GM18498 (cell line): ENCODE measurements around the gene THSD4.

Source experiments
- ATAC-seq: cut with Tn5 transposase; IDR thresholded peaks from one replicate; pipeline ENCODE4 v1.9.1; 2021; ENCODE audit warnings: mild to moderate bottlenecking, moderate library complexity; ENCODE audit not compliant: unreplicated experiment

Gene THSD4

DNA sequence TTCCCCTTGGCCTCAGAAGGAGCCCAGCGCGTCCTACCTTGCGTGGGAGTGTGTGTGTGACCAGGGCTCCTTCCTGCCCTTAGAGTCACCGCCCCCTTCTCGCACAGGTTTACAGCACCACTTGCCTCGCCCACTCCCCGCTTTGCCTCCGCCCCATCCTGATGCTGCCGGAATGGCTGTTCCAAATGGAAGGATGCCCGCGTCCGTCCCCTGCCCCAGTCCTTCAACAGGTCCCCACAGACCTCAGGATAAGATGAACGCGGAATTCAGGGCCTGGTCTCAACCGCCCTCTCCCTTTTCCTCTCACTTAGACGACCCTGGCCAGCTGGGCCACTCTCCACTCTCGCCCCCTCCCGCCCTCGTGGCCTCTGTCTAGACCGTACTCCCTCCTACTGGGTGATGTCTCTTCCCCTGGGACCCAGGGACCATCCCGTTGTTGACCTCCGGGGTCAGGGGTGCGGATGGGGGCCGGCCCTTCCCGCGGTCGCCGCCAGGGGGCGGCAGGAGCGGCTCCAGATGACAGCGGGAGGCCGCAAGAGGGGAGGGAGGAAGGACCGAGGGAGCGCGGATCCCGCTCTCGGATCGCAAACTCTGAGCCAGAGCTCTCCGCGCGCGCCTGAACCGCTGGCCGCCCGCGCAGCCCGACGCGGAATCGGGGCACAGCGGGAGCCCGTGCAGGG lies at the start of gene THSD4:
Gene THSD4 (plus strand): TSS at position 585 of the 680 bp plus-strand sequence.
- peak; percentile 84 for ATAC-seq

- no peak for ATAC-seq
Measured at GRCh38 chr15:71066983-71067382, 48.3 kb upstream of the THSD4 start.

DNA sequence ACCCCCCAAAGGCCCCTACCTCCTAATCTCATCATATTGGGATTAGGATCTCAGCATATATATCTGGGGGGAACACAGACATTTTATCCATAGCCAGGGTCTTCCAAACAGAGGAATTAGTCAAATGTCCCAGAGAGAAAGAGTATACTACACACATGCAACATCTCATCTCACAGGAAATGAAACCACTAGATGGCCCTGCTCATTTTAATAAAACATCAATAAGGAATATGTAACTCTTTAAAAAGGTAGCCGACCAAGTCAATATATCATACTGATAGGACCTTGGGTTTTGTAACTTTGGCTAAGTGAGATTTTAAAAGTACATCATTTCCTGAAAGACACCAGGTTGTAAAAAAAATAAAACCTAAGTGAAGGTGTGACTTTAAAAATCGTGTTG lies 45.6 kb upstream of the THSD4 start:
- ATAC-seq = no peak

DNA sequence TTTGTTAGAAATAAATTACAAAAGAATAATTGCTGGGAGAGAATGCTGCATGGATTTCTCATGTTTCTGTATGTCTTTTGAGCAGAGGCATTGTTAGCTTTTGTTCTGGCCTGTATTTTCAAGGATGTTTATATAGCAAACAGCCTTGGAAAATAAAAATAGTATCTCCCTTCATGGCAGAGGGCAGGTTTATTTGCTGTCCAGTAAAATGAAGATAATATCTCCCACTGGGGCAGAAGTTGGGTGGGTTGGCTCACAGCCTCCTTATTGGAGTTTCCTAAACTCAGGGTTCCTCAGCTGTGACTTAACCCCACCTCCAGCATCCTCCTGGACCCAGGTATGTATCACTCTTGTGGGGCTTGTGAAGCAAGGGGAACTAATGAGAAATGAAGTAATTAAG lies 43.7 kb upstream of the THSD4 start:
- no peak for ATAC-seq

DNA sequence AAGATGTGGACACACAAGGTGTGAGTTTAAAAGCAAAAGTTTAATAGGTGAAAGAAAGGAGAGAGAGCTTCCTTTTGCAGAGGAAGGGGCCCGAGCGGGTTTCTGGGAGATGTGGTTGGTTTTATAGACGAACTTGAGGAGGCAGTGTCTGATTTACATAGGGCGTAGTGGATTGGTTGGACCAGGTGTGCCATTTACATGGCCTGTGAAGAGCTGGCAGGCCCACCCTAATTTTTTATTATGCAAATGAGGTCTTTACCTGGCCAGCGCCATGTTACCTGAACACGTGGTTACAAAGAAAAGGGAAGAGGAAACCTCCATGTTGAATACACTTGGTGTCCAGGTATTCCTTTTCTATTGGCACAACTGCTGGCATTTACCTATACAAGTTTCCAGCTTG lies 42.8 kb upstream of the THSD4 start:
- no peak for ATAC-seq

DNA sequence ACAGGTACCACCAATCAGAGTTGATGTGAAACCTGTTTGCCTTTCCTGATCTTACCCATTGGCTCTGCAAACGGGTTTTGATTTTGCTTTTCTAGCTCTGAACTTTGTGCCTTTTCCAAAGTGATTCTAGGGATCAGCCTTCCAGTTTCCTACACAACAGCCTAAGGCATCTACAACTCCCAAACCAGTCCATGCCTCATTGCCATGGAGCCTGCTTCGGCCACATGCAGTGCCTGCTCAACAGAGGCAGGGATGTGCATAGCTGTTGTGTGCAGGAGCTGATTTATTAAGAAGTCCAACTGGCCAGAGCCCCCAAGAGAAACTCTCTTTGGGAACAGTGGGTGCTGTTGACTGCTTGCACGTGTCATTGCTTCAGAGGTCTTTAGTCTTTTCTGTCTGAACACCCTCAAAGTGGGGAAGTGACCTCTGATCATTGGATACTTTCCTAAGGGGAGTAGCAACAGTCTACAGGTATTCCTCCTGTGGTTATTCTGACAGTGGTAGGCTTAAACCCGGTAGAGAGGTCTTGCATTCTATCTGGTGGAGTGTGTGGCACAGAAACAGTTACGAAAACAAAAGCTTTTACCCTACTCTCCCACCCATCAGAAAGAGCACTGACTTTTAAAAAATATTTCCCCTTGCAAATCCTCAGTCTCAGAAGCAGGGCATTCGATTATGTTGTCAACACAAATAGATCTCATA lies 36.6 kb upstream of the THSD4 start:
- ATAC-seq = no peak

DNA sequence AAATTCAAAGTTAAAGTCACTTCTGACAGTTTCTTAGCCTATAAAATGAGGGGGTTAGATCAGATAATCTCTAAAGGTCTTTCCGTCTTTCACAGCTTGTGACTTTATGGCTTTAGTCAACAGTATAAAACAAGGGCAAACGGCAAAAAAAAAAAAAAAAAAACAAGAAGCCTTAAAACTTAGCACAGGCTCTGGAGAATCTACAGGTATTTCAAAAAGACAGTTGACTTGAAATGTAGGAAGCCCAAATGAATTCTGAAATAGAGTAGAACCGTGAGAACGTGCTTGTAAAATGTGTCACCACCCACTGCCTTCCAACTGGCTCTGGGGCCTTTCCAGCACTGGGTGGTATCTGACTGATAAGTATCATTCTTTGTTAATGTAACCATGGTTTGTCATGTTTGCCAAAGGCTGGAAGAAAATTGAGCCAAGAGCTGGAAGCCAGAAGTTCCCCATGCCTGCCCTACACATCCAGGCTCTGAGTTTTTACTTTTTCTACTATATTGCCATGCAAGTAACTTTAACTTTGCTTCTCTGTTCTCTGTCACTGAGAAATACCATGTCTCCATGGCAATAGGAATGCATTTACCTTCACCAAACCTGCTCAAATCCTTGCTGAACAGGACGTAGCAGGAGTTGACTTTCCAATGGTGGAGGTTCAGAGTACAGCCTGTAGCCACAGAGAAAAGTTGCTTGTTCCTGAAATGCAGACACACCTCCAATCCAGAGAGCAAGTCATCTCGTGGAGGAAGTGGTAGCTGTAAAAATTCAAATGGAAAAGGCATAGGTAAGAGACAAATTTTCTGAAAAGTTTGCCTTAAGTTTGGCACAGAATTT lies 35.8 kb upstream of the THSD4 start:
- no peak for ATAC-seq

DNA sequence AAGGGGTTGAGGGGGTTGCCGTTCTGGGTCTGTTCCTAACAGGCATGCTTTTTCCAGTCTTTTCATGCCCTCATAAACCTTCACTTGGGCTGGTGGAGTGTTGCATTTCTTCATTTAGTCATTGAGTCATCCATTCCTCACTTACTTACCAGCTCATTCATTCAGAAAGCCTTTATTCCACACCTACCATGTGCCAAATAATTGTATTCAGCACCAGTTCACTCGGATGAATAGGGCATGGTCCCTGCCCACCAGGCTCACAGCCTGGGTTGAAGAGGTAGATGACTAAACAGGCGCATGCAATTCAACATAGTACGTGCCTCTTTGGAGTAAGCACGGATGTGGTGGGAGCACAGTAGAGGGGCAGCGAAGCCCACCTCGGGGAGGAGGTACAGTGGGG lies 35.1 kb upstream of the THSD4 start:
- ATAC-seq = no peak

GRCh38 chr15:71080705-71081104 lies 34.6 kb upstream of the THSD4 start:
- ATAC-seq = no peak

- ATAC-seq = no peak
Measured at GRCh38 chr15:71082803-71083202, 32.5 kb upstream of the THSD4 start.

GRCh38 chr15:71083349-71083748 lies 31.9 kb upstream of the THSD4 start:
- ATAC-seq = no peak

- no peak for ATAC-seq
Measured at GRCh38 chr15:71084264-71084663, 31.0 kb upstream of the THSD4 start.

- ATAC-seq = no peak
Measured at GRCh38 chr15:71085809-71086208, 29.5 kb upstream of the THSD4 start.

DNA sequence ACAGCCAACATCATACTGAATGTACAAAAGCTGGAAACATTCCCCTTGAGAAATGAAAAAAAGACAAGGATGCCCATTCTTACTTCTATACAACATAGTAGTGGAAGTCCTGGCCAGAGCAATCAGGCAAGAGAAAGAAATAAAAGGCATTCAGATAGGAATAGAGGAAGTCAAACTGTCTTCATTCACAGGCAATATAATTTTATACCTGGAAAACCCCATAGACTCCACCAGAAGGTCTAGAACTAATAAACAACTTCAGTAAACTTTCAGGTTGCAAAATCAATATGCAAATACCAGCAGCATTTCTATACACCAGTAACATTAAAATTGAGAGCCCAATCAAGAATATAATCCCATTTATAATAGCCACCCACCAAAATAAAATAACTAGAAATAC lies 27.1 kb upstream of the THSD4 start:
- no peak for ATAC-seq

GRCh38 chr15:71088683-71089082 lies 26.6 kb upstream of the THSD4 start:
- ATAC-seq = no peak

GRCh38 chr15:71089801-71090200 lies 25.5 kb upstream of the THSD4 start:
- no peak for ATAC-seq

GRCh38 chr15:71091601-71092000 lies 23.7 kb upstream of the THSD4 start:
- ATAC-seq = no peak

GRCh38 chr15:71092056-71092600 lies 23.1 kb upstream of the THSD4 start:
- no peak for ATAC-seq

GRCh38 chr15:71093054-71094024 lies 21.9 kb upstream of the THSD4 start:
- ATAC-seq = no peak

DNA sequence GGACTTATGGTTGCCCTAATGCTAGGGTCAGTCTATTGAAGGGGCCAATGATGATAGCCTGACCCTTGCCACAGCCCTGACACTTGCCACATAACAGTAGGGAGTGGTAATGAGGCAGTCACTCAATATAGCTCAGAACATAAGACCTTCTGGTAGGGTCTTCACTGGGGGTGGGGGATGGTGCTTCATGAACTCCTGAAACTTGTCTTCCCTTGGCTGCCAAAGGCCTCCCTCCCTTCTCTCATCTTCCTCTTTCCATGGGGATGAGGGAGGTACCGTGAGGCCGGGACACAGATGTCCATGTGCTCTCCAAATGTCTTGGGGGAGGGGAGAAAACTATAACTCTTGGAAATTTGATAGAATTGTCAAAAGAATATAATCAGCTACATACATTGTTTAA lies 21.1 kb upstream of the THSD4 start:
- no peak for ATAC-seq
